Ovary (tissue), 3 donors: Measurements from ENCODE around the gene STX4.

Source experiments
- CTCF ChIP-seq, 3 donors: fragments of 450-650 bp in 2 of 3; fragments of 200-600 bp in 1 of 3; IDR thresholded peaks; one replicate each; pipeline versions ENCODE4 v1.5.1 to v1.8.0; 2016 to 2022; ENCODE audit warnings: antibody characterized with exemption in 3 of 3, mild to moderate bottlenecking in 1 of 3
- POLR2A ChIP-seq: fragments of 450-650 bp; IDR thresholded peaks from one replicate; pipeline ENCODE4 v1.6.1; 2017; ENCODE audit warnings: antibody characterized with exemption, mild to moderate bottlenecking, moderate library complexity
- donor health status: DM: no; HTN: no; CAD: no.

DNA sequence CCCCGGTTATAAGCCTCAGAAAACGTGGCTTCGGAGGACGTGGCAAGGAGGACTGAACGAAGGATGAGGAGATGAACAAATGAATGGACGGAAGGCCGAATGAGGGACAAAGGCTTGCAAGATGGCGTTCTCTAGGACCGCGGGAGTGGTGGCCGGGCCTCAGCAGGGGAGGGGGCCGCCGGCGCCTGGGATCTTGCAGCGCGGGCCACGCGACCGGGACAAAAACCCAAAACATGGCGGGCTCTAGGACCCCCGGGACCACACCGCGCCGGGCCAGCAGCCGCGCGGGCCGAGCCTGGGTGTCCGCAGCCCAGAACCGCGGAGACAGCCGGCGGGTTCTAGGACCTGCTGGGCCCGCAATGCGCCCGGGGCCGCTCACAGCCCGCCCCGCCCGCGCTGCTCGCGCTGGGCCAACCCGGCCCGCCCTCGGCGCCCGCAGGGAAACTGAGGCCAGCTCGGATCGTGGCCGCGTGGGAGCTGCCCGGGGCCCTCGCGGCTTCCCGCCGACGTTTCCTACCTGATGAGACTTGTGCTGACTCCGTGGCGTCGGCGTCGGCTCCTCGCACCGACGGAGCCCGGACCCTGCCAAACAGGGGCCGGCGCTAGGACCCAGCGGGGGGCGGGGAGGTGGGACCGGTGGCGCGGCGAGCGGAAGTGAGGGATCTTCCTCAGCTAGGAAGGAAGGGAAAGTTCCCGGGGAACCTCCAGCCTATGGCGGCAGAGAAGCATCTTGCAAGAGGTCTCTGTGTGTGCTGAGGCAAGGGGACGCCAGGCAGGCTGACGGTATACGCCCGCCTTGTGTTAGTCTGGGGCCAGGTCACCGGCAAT lies 40.0 kb downstream of the STX4 start:
- TF ChIP-seq POLR2A (no peak), CTCF (IDR thresholded peaks at IDR 0.05) (peak in 1 of 3 donors; percentile 16)
